GM12872 (cell line): ENCODE results near the gene SFT2D1.

Experiments
- CTCF ChIP-seq: IDR thresholded peaks from 3 replicates; pipeline ENCODE4 v1.5.1; 2011; ENCODE audit warnings: low read depth, mild to moderate bottlenecking, low read length, moderate library complexity; ENCODE audit not compliant: insufficient read depth

The SFT2D1 gene

GRCh38 chr6:166315436-166315835 is 26.9 kb downstream of the SFT2D1 start:
- no peak for TF ChIP-seq CTCF

GRCh38 chr6:166314454-166314853 is 27.9 kb downstream of the SFT2D1 start:
- no peak for TF ChIP-seq CTCF

- TF ChIP-seq CTCF = peak; percentile 75
Measured at GRCh38 chr6:166313255-166314070, 28.9 kb downstream of the SFT2D1 start.

GRCh38 chr6:166312832-166313231 is 29.5 kb downstream of the SFT2D1 start:
- no peak for TF ChIP-seq CTCF

- no peak for TF ChIP-seq CTCF
Measured at GRCh38 chr6:166310634-166311033, 31.7 kb downstream of the SFT2D1 start.

- TF ChIP-seq CTCF = no peak
Measured at GRCh38 chr6:166309977-166310376, 32.4 kb downstream of the SFT2D1 start.

GRCh38 chr6:166308769-166309589 is 33.4 kb downstream of the SFT2D1 start:
- TF ChIP-seq CTCF = no peak
